GM19193 (cell line): ENCODE data around the gene DYNC2H1.

Experiments used
- POLR2A ChIP-seq: IDR thresholded peaks from 4 replicates; pipeline ENCODE4 v1.6.1; 2011; ENCODE audit not compliant: insufficient read depth, insufficient read length; ENCODE audit errors: extremely low read depth

DYNC2H1 gene

DNA sequence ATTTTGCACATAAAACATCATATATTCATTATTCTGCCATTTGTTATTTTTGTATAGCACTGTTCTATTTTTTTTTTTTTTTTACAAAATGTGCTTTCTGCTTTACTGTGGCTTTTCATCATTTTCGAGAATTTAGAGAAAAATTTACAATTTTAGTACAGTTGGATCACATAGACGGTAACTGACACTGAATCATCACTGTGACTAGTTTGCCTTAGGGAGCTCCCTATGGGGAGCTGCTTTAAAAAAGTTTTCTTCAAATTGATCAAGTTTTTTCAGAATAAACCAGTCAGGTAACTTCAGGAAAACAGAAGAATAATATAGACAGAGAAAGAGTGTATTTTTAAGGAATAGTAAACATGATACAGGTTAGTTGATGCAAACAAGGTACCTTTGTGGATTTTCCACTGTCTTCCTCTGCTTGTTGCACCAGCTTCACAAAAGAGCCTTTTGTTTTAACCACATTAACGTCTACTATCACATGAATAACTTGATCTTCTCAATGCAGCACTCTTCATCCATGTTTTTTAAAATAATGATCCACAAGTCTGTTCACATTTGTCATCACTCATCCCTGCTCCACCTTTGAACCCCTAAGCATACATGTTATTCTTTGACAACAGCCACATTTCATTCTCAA is 327.0 kb downstream of the DYNC2H1 start:
- no peak for TF ChIP-seq POLR2A

GRCh38 chr11:103441021-103441420 is 331.8 kb downstream of the DYNC2H1 start:
- TF ChIP-seq POLR2A: no peak

DNA sequence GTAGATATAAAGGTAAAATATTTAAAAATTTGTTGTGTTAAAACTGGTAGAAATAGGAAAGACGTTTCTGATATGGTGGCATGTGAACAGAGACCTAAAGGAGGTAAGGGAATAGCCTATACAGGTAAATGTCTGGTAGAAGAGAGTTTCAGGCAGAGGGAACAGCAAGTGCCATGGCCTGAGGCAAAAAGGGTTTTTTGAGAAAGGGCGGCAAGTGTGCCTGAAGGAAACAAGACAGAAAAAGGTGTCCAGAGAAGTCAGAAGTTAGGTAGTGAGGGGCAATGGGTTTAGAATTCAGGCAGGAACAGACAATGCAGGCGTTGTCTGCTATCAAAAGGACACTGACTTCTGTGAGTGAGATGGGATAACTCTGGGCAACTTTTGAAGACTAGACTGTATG is 339.7 kb downstream of the DYNC2H1 start:
- TF ChIP-seq POLR2A: no peak

DNA sequence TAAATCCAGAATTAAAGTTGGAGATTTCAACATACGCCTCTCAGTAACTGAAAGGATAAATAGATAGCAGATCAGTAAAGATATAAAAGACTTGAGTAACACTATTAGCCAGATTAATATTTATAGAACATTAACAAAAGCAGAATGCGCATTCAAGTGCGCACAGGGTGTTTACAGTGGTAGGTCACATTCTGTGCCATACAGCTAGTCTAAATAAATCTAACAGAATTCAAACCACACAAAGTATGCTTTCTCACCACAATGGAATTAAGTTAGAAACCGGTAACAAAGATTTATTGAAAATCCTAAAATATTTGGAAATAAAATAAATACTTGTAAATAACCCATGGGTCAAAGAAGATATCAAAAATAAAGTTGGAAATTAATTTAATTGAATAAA is 341.0 kb downstream of the DYNC2H1 start:
- no peak for TF ChIP-seq POLR2A

DNA sequence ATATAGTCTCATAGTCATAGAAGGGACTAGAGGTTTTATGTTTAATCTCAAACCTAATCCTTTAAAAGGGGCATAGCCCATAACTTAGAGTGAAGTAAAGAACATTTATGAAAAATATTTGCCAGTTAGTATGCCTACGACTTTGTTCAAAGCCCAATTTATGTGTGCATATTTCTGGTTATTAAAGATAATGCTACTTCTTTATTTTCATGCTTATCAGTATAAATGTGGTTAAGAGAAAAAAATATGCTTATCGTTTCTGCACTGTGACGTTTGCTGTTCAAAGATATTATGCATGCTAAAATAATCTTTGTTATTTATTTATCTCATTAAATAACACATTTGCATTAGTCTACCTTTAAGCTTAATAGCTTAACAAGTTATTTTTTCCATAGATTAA is 343.9 kb downstream of the DYNC2H1 start:
- no peak for TF ChIP-seq POLR2A

GRCh38 chr11:103453915-103454709 is 344.9 kb downstream of the DYNC2H1 start:
- TF ChIP-seq POLR2A: no peak

DNA sequence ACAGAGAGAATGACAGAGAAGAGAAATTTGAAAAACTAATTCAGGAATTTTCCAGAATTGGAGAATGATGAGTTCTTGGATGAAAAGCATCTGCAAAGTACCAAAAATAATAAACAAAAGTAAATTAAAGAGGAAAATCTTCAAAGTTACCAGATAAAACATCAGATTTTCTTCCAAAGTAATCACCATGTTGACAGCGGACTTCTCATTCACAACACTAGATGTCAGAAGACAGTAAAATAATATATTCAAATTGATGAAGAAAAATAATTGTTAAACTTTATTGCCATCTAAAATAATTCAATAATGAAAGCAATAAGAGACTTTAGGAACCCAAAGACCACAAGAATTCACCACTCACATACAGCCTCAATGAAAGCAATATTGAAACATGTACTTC is 355.2 kb downstream of the DYNC2H1 start:
- no peak for TF ChIP-seq POLR2A

GRCh38 chr11:103465555-103466140 is 356.4 kb downstream of the DYNC2H1 start:
- TF ChIP-seq POLR2A: no peak

DNA sequence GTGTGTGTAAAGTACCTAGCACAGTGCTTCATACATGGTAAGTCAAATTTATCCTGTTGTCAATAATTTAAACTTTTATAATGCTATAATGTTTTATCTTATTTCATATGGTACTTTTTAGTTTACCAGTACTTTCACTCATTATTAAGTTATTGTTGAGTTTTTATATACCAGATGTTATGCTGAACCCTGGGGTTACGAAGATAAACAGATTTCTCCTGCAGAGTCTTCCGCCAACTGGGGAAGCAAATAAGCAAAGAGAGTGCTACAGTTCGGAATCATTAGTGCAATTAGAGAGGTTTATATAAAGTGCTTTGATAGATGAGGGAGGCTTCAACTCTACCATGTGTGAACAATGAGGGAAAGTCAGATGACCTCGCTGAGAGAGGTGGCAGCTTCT is 362.3 kb downstream of the DYNC2H1 start:
- TF ChIP-seq POLR2A: no peak

- no peak for TF ChIP-seq POLR2A
Observed at GRCh38 chr11:103476874-103477273, 367.6 kb downstream of the DYNC2H1 start.

DNA sequence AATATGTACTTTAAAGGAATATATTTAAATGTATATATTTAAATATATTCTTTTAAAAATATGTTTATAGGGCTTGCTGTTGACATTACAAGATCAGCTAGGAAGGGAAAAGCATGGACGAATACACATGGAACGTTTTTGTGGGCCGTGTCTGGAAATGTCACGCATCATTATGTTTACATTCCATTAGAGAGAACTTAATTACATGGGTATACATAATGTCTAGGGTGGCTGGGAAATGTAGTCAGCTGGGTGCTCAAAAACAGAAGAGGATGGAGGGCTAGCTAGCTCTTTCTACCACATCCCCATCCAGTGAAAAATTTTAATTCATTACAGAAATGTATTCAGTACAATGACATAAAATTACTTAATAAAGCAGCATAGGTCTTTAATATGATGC is 371.2 kb downstream of the DYNC2H1 start:
- no peak for TF ChIP-seq POLR2A

DNA sequence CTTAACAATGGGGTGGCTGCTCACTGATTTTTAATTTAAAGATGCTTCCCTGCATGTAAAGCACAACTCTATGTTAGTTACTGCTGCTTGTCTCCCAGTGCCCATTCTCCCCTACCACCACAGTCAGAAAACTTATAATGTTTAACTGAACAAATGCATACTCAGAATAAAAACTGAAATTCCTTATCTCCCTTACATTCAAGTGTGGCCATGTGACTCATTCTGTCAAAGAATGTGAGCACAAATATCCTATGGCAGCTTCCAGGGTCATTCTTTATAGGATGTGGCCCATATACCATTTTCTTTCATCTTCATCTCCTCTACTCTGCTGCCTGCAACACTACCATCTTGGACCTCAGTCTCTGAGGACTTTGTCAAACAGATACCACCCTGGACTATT is 374.8 kb downstream of the DYNC2H1 start:
- no peak for TF ChIP-seq POLR2A

GRCh38 chr11:103484545-103484944 is 375.3 kb downstream of the DYNC2H1 start:
- TF ChIP-seq POLR2A: no peak

GRCh38 chr11:103486604-103487003 is 377.4 kb downstream of the DYNC2H1 start:
- TF ChIP-seq POLR2A: no peak

DNA sequence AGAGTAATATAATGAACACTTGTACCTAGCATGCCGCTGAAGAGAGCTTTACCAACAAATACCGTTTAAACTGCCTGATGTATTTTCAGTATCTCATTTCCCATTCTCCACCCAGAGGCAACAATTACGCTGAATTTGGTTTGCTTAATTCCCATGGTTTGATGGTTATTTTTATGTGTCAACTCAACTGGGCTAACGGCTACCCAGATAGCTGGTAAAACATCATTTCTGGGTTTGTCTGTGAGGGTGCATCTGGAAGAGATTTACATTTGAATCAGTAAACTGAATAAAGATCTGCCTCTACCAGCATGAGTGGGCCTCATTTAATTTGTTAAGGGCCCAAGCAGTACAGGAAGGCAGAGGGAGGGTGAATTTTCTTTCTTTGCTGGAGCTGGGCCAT is 377.9 kb downstream of the DYNC2H1 start:
- TF ChIP-seq POLR2A: no peak

DNA sequence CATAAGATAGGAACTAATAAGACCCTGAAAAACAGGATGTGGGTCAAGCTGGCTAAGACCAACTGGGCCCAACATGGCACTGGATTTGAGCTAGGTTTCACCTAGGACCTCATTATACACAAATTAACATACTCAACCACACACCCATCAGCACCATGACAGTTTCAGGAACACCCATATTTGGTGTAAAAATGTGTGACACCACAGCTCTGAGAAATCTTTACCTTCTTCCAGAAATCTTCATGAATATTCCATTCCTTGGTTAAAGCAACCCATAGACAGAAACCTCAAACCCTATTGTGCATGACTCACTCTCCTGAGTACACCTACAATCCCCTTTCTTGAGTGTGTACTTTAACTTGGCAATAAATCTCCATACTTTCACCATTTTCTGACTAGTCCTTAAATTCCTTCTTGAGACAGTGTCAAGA is 378.8 kb downstream of the DYNC2H1 start:
- no peak for TF ChIP-seq POLR2A
